Jurkat, Clone E6-1 (cell line): ENCODE results near the gene TMSB4Y. TPM values are rescaled to one million over a fixed set of nuclear protein-coding genes. Genes with fewer than 3 reads are reported as not detected.

ENCODE experiments used
- DNase-seq: peaks from one replicate; pipeline ENCODE4 v3.0.0-alpha.2; 2011; ENCODE audit warnings: low read depth, low spot score
- H3K4me3 ChIP-seq: 2 replicates; pipeline ENCODE4 v1.5.1; 2011; ENCODE audit warnings: mild to moderate bottlenecking, low read length, control low read depth, moderate library complexity
- polyA plus RNA-seq: library from polyadenylated mRNA; unstranded; fragments of >200 nt; gene quantifications from one replicate; pipeline ENCODE4 v1.2.1, GENCODE V29; 2012; ENCODE audit warnings: missing spikeins; ENCODE audit not compliant: insufficient read length, insufficient read depth

The TMSB4Y gene
- polyA plus RNA-seq: not detected

DNA sequence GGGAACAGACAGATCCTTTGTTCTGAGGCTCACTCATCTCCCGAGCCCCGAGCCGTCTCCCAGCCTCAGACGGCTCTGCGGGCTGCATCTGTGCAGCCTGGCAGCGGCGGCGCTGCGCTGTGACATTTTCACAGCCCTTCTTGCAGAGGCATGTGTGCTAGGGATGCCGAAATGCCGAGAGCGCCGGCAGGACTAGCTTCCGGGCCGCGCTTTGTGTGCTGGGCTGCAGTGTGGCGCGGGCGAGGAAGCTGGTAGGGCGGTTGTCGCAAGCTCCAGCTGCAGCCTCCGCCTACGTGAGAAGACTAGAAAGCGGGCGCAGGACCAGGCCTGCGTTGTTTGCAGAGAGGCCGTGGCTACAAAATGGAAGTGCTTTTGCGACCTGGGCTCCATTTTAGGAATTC is at the start of gene TMSB4Y:
Gene TMSB4Y (plus strand): TSS at position 332 of the 401 bp plus-strand sequence.
- peak; percentile 80 for DNase-seq
- peak within 1 kb of the TSS; percentile 65 for H3K4me3 ChIP-seq

DNA sequence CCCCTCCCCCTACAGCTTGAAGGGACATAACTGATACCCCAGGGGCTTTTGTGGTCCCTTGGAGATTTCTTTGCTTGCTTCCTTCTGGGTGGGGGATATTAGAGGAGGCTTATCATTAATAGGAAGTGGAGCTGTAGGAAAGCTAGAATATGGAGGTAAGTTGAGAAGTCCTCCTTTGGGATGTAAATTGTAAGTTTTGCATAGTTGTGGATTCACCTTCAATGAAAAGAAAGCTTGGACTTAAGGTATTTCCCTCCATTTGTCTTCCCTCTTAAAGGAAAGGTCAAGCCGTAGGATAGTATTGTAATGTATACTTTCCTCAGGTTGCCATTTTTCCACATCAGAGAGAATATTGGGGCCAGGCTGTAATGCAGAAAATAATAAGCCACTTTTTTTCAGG is 39.5 kb upstream of the TMSB4Y start:
- H3K4me3 ChIP-seq: no peak overlapping the region
- no peak for DNase-seq

DNA sequence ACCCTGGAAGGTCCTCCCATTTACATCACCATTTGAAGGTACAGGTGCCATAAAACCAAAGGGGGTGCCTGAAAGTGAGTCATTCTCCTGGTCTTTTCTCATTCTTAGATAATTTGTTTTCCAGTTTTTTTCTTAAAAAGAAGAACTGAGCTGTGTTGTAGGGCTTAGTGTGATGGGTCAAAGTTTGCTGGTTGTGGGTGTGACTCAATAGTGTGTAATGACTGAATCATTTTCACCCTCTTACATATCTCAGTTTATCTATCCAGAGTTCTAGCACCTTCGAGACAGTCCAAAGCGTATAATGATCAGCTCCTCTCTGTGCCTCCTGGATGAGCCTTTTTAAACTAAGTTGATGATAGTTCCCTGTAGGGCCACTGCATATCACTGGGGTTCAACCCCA is 32.6 kb upstream of the TMSB4Y start:
- H3K4me3 ChIP-seq: no peak overlapping the region
- no peak for DNase-seq

DNA sequence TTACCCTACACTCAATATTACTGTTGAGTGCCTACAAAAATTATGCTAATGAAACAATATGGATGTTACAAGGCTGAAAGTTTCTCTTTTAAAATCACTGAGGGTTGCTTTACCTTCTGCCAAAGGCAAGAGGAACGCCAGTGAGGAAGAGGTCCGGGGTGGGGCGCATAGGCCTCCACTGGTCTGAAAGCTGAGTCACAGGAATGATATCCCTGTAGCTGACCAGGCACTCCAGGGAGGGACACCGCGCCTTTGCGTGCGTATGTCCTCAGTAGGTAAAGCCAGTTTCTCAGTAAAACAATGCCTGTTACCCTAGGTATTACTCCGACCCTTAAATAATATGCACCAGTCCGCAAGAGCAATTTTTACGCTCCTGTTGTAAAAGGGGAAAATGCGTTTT is 1.4 kb upstream of the TMSB4Y start:
- no peak overlapping the region for H3K4me3 ChIP-seq
- no peak for DNase-seq

DNA sequence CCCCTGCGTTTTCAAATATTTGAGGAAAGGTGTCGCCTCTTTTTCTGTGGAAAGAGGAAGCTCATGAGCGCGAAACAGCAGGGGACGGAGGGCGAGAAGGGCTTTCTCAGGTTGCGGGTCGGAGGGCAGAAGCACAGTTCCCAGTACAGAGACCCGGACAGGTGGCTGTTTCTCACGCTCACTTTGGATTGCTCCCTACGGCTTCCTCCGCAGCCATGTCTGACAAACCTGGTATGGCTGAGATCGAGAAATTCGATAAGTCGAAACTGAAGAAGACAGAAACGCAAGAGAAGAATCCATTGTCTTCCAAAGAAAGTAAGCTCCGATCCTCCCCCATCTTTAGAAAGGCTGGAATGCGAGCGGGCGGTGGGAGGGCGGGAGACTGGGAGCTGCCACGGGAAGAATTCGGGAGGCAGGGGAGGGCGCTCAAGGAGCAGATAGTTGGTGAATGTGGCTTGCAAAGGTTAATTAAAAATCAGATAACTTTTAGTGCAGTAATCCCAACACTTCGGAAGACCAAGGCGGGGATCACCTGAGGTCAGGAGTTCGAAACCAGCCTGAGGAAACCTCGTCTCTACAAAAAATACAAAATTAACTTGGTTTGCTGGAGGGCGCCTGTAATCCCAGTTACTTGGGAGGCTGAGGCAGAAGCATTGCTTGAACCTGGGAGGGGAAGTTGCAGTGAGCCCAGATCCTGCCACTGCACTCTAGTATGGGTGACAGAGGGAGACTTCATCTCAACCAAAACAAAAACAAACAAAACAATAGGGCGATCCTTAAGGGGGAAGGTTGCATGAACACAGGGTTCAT is 627 bp downstream of the TMSB4Y start:
- DNase-seq: no peak
- H3K4me3 ChIP-seq: peak overlapping the region; percentile 65

DNA sequence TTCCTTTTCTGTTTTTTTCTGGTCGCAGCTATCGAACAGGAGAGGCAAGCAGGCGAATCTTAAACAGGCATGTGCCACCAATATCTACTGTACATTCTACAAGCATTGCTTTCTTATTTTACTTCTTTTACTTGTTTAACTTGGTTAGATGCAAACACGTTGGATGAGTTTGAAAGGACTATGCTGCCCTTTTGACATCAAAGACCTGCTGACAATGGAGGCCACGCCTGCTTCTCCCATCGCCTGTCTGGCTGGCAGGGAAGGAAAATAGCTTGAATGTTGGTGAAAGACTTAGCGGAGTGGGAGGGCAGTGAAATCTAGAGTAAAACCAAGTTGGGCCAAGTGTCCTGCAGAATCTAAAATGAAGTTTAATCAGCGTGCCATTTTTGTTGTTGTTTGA is 1.5 kb downstream of the TMSB4Y start:
- peak overlapping the region; percentile 65 for H3K4me3 ChIP-seq
- DNase-seq: no peak

DNA sequence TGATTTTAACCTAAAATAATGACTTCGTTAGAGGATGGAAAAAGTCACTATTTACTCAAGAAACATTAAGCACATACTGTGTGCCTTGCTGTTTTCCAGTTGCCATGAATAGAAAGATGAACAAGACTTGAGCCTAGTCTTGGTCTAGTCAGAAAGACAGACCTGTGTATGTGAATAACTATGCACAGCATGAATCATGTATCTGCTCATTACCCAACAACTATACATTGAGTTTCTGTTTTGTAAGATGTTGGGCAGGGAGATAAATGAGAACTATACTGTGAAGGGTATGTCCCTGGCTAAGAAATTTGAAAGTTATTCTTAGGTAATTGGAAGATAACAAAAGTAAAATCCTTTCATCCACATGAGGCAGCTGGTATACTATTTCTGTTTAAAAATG is 4.3 kb downstream of the TMSB4Y start:
- H3K4me3 ChIP-seq: no peak overlapping the region
- DNase-seq: no peak

DNA sequence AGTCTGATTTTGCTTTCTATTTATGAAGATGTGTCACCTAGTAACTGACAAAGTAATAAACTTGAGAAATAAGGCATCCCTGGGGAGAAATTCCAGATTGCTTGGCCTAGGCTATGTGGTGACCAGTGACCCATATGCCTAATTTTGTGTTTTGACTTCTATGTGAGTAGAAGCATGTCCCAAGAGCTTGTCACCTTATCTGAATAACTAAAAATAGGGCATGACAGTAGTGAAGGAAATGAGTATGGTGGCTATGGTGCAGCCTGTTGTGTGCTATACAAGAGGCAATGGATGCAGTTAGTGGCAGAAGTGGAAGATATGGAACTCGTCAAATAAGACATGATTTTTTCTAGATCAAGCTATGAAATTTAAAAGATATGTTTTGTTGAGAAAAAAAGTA is 15.3 kb downstream of the TMSB4Y start:
- H3K4me3 ChIP-seq: no peak overlapping the region
- no peak for DNase-seq

DNA sequence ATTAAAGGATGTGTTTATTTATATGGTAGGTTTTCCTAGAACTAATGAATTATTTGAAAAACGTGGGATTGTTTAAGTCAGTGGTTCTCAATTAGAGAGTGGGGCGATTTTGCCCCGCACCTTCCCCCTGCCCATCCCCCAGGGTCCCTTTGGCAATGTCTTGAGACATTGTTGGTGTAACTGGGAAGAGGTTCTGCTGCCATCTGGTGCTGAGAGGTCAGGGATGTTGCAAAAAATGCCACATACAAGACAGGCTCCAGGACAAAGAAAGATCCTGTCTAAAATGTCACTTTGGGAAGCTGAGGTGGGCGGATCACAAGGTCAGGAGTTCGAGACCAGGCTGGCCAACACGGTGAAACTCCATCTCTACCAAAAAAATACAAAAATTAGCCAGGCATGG is 25.8 kb downstream of the TMSB4Y start:
- DNase-seq: peak; percentile 16
- H3K4me3 ChIP-seq: no peak overlapping the region

DNA sequence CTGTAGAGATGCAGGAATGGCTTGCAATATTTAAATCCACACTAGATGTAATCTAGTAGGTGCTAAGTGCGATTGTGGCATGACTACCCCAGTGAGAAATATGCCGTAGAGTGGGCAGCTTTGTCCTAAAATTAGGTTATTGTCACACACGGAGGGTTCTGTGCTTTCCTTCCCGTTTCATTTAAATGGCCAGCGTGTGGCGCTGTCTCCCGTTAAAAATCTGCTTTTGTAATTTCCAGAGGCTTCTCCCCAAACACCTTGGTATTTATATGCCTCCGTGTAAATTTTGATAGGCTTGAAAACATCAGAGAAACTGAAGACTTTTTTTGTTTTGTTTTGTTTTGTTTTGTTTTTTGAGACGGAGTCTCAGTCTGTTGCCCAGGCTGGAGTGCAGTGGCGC is 34.9 kb downstream of the TMSB4Y start:
- peak; percentile 40 for DNase-seq
- H3K4me3 ChIP-seq: no peak overlapping the region

DNA sequence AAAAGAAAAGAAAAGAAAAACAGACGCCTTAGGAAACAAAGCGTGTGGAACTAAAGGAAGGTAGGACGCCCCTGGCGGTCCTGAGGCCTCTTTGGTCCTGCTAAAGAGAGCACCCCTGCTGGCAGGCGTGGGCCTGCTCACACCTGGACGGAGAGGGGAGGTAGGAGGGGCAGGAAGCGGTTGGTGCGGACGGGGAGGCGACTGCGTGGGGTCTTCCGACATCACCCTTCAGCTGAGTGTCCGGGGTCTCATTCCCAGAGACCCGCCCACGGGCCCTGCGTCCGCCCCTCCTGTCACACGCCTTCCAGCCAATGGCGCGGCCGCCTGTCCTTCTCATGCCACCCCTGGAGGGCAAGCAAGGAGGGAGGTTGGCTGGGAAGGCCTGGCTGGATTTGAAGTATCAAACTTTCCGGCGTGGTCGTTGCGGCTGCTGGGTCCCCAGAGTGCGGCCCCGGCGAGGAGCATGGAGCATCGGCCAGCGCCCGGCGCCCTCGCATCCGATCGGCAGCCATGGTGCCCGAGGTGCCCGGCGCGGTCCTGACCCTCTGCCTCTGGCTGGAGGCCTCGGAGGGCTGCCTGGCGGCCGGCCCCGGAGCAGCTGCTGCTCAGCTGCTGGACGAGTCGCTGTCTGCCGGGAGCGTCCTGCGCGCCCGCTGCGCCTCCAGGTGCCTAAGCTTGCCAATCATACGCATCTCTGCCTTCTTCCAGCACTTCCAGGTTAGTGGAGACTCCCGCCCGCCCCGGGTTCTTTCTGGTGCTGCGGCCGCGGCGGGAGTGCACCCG is 47.8 kb downstream of the TMSB4Y start:
- H3K4me3 ChIP-seq: no peak overlapping the region
- no peak for DNase-seq

DNA sequence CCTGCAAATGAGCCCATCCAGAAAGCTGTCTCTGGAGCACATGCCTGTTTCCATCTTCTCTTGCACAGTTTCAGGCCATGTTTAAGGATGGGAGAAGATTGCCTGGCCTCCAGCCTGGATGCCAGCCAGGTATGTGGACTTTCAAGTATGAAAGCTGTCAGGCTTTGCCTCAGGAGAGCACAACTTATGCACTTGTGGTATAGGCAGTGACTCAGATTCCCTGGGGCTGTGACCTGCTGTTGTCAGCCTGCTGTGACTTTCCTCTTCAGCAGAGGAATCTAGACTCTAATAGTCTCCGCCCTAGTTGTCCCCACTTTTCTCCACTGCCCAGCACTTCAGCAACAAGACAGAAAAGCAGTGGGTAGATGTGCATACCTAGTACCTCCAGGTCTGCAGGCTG is 51.0 kb downstream of the TMSB4Y start:
- no peak overlapping the region for H3K4me3 ChIP-seq
- DNase-seq: no peak
